Activated CD8-positive, alpha-beta memory T cell treated with anti-CD3 and anti-CD28 coated beads, Interleukin-2, amount 50 U/mL, for 24 hours (primary cell): Measurements from ENCODE around the gene GABRB1.

Source experiments
- DNase-seq: peaks from one replicate; pipeline ENCODE4 v3.0.0-alpha.2; 2020; ENCODE audit errors: extremely low read depth

The GABRB1 gene

GRCh38 chr4:47118192-47118929, 87.0 kb downstream of the GABRB1 start:
- DNase-seq = no peak

GRCh38 chr4:47120783-47121182, 89.4 kb downstream of the GABRB1 start:
- no peak for DNase-seq

GRCh38 chr4:47122592-47123291, 91.4 kb downstream of the GABRB1 start:
- no peak for DNase-seq

DNA sequence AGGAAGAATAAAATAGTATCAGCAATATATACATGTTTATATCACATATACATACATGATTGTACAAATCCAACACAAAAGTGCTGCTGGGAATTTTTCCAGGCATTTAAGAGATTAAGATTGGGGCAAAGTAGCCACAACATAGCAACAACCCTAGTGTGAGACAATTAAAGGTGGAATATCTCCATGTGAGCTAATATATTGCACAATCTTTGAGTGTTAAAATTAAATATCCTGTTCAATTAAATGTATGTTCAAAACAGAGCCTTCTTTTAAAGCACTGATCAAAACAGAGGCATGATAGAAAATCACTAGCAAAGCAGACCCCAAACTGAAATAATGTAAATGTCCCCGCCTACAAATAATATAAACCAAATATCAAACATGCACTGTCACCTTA, 97.6 kb downstream of the GABRB1 start:
- DNase-seq = no peak

GRCh38 chr4:47135210-47135609, 103.8 kb downstream of the GABRB1 start:
- no peak for DNase-seq

- no peak for DNase-seq
Observed at GRCh38 chr4:47143261-47143660, 111.9 kb downstream of the GABRB1 start.

- DNase-seq = no peak
Observed at GRCh38 chr4:47145630-47146029, 114.3 kb downstream of the GABRB1 start.

- DNase-seq = no peak
Observed at GRCh38 chr4:47154816-47155370, 123.5 kb downstream of the GABRB1 start.

GRCh38 chr4:47155919-47156318, 124.6 kb downstream of the GABRB1 start:
- DNase-seq = no peak

GRCh38 chr4:47160095-47160494, 128.7 kb downstream of the GABRB1 start:
- DNase-seq = no peak

DNA sequence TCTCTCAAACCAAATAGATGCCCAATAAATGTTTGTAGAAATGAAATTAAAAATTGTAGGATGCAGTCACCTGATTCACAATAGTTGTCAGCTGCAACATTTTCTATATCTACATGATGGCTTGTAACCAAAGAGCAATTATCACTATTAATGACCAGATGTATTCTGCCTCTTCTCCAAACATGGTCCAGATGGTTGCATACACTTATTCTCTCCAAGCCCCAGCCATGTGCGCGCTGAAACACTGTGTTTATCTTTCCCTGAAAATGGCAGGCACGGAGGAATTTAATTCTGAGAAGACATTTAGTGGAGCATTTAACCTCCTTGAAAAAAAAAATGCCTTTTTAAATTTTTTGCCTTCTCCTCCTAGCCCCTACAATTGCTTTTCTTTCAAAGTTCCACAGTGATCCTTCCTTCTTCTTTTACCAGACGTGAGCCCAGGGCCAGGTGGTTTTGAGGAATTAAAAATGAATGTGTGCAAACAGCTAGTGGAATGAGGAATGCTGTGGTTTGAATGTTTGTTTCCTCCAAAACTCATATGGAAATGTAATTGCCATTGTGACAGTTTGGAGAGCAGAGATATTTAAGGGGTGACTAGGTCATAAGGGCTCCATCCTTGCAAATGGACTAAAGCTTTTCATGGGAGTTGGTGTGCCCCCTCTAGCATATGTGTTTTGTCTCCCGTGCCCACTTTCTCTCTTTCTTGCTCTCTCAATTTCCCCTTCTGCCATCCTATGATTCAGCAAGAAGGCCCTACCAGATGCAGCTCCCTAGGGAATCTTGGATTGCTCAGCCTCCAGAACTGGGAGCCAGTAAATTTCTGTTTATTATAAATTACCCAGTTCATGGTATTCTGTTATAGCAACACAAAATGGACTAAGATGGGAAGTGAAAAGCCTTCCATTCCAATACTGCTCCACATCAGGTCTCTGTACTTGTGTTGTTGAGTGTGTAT, 136.0 kb downstream of the GABRB1 start:
- DNase-seq = no peak

- DNase-seq = no peak
Observed at GRCh38 chr4:47184083-47184482, 152.7 kb downstream of the GABRB1 start.

- no peak for DNase-seq
Observed at GRCh38 chr4:47185761-47186160, 154.4 kb downstream of the GABRB1 start.

- DNase-seq = no peak
Observed at GRCh38 chr4:47187608-47188007, 156.2 kb downstream of the GABRB1 start.

DNA sequence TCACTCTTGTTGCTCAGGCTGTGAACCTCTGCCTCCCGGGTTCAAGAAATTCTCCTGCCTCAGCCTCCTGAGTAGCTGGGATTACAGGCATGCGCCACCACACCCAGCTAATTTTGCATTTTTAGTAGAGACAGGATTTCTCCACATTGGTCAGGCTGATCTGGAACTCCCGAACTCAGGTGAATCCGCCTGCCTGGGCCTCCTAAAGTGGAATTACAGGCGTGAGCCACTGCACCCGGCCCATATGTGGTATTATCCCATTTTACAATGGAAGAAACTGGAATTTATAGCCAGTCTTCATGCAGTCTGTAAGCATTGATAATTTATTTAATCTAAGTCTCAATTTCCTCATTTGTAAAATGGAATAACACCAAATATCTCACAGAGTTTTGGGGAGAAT, 161.8 kb downstream of the GABRB1 start:
- DNase-seq = no peak

- no peak for DNase-seq
Observed at GRCh38 chr4:47194036-47194737, 162.8 kb downstream of the GABRB1 start.

DNA sequence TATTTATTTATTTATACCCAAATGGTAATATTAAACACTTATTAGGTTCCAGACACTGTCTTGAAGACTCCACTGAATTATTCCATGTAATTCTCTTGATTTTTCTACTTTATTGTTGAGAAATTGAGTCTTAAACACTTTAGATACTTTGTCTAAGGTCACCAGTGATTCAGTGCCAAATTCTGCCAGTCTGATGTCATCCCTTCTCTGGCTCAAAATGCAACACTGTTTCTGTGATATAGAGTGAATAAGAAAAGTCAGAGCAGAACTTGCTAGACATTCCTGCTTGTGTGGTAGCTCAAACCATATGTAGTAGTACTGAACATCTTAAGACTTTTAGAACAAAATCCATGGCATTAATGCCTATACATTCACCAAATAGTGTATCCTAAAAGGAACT, 164.3 kb downstream of the GABRB1 start:
- DNase-seq = no peak

DNA sequence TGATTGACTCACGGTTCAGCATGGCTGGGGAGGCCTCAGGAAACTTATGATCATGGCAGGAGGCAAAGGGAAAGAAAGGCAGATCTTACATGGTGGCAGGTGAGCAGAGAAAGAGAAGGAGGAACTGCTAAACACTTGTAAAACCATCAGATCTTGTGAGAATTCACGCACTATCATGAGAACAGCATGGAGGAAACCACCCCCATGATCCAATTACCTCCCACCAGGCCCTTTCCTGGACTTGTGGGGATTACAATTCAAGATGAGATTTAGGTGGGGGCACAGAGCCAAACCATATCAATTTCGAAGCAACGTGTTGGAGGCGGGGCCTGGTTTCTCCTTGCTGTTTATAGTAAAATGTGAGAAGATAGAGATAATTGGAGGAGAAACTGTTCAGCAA, 167.4 kb downstream of the GABRB1 start:
- no peak for DNase-seq

DNA sequence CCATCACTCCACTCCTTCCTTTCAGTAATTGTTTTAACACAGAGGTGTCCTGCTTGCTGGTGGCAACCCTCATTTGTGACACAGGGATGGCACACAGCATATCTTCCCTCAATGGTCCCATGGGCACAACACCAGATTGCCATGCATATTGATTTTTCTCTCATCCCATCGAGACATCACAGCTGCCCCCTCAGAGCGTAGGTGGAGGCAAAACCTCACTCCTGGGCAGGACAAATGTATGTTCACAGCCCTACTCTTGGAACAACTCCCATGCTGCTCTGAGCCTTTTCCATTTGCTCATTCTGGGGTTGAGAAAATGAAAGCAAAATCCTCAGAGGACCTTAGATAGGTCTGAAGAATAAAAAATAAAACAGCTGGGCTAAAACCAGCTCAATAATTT, 172.2 kb downstream of the GABRB1 start:
- DNase-seq = no peak

- DNase-seq = no peak
Observed at GRCh38 chr4:47207555-47207954, 176.2 kb downstream of the GABRB1 start.

DNA sequence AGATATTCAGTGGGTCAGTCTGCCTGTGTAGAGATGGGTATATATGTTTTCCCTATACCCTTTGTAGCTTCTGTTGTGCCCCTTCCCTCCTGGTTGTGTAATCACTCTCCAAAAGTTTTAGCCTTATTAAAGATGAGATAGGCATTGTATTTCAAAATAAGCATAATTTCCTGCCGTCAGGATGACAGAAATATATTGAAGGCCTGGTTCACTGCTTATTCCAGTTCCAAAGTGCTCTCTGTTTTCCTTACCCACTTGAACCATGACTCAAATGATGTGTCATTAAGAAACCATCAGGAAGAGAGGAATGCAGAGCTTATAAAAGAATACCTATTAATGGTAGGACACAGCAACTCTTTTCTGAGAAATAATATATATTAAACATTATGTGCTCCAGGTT, 178.5 kb downstream of the GABRB1 start:
- DNase-seq = no peak
